Omental fat pad (tissue), 4 donors: Measurements from ENCODE around the gene PCNX1. TPM values are rescaled to one million over a fixed set of nuclear protein-coding genes. Genes with fewer than 3 reads are reported as not detected.

Experiments
- ATAC-seq: fragments of 150-250 bp; one replicate; pipeline ENCODE4 v1.9.1; 2016; ENCODE audit warnings: mild to moderate bottlenecking, moderate library complexity; ENCODE audit not compliant: low FRiP score
- DNase-seq: peaks from one replicate; pipeline ENCODE4 v3.0.0-alpha.2; 2019; ENCODE audit warnings: low spot score
- total RNA-seq, 4 donors: library from RNA; depleted of rRNA; stranded (reverse); fragments of >200 nt; gene quantifications; one replicate each; pipeline ENCODE4 v1.1.0, GENCODE V29; 2016
- TF ChIP-seq, protein P1 (sequence below), 3 donors: fragments of 450-650 bp; IDR thresholded peaks; one replicate each; pipeline ENCODE4 v1.5.1; 2016 to 2017; ENCODE audit warnings: antibody characterized with exemption in 3 of 3, mild to moderate bottlenecking in 3 of 3, moderate library complexity in 2 of 3

The PCNX1 gene
- total RNA-seq, 4 donors from 2014 or later: 56.9 to 98.1 (median 83.3) TPM

DNA sequence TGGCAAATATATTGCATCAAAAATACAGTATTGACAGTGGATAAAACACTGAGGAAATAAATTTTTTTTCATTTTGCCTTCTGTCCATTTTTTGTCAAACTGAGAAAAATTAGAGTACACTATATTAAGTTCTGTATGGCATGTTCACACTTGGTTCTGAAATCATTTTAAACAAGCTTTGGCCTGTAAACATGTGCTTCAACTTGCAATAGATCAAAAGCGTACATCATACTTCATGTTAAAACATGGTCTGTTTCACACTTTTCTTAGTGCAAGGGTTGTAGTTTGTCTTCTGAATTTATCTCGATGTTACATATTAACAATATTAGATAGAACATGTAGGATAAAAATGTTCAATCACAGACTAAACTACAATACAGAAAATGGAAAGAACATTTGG is 208.0 kb downstream of the PCNX1 start:
- TF ChIP-seq, protein P1, sequence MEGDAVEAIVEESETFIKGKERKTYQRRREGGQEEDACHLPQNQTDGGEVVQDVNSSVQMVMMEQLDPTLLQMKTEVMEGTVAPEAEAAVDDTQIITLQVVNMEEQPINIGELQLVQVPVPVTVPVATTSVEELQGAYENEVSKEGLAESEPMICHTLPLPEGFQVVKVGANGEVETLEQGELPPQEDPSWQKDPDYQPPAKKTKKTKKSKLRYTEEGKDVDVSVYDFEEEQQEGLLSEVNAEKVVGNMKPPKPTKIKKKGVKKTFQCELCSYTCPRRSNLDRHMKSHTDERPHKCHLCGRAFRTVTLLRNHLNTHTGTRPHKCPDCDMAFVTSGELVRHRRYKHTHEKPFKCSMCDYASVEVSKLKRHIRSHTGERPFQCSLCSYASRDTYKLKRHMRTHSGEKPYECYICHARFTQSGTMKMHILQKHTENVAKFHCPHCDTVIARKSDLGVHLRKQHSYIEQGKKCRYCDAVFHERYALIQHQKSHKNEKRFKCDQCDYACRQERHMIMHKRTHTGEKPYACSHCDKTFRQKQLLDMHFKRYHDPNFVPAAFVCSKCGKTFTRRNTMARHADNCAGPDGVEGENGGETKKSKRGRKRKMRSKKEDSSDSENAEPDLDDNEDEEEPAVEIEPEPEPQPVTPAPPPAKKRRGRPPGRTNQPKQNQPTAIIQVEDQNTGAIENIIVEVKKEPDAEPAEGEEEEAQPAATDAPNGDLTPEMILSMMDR (IDR thresholded peaks at IDR 0.05): no peak
- ATAC-seq: no peak
- DNase-seq: no peak

GRCh38 chr14:71115821-71116567 is 208.7 kb downstream of the PCNX1 start:
- DNase-seq (no peak), ATAC-seq (no peak)
- TF ChIP-seq, protein P1 (IDR thresholded peaks at IDR 0.05): no peak

DNA sequence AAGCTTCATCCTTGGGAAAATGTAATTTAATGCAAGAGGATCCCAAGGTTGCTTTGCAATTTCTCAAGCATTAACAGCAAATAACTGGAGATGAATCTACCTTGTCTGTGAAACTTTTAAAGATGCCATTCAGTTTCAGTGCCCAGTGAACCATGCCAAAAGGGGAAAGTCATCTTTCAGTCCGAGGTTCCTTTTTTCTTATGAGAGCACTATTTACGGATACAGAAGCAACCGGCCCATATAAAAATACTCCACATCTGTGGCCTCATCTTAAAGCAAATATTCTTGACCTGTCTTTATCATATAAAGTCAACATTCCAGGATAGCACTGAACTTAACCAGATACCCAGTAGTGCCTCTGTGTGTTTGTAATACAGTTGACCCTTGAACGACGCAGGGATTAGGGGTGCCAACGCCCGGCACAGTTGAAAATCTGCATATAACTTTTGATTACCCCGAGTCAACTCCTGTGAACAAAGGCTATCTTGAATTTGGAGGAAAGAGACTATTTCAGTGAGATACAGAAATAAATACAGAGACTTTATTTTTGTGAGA is 209.4 kb downstream of the PCNX1 start:
- DNase-seq (no peak), ATAC-seq (no peak)
- TF ChIP-seq, protein P1 (IDR thresholded peaks at IDR 0.05): no peak

DNA sequence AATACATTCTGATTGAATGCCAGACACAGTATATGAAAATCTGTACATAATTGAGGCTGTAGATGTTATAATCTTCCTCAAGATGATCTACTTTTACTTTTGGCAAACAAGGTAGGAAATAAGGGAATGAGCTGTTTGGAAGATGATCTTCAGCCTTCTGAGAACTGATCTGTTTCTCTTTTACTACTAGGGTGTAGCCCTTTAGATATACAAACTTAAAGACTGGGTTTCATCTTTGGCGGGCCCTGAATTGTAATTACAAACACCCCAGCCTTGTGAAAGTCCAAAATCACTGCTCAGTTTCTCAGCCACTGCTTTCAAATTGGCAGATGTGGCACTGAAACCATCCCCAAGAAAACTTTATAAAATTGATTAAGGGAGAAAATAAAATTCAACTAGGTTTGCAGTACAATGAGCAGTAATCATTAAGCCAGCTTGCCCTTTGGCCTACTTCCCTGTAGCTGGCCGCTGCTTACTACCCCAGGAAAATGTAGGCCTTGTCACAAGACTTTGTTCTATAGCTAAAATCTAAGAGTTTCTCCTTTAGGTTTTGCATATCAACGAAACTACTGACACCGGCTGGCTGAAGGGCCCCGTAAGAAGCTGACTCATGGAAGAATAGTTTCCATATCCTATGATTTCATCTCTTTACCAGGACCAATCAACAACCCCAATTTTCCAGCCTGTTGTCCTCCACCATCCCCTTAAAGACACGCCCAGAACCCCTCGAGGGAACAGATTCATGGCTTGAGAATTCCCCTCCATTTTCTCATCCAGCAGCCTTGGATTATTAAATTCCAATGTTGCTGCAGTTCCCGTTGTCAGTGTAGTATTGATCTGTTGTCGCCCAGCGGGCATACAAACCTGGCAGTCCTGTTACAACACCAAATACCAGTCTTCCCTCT is 210.8 kb downstream of the PCNX1 start:
- no peak for ATAC-seq
- TF ChIP-seq, protein P1 (IDR thresholded peaks at IDR 0.05): no peak
- DNase-seq: no peak

GRCh38 chr14:71119075-71119474 is 211.8 kb downstream of the PCNX1 start:
- ATAC-seq: no peak

GRCh38 chr14:71119832-71120231 is 212.6 kb downstream of the PCNX1 start:
- DNase-seq: no peak
- no peak for ATAC-seq
- TF ChIP-seq, protein P1 (IDR thresholded peaks at IDR 0.05): no peak

More at GRCh38 chr14:71119075-71119474, 211.8 kb downstream of the PCNX1 start:
- no peak for DNase-seq
- TF ChIP-seq, protein P1 (IDR thresholded peaks at IDR 0.05): no peak
